Thoracic aorta (tissue), 2 donors: ENCODE results near the gene PCAT7. TPM values are rescaled to one million over a fixed set of nuclear protein-coding genes. Genes with fewer than 3 reads are reported as not detected.

ENCODE experiments used
- ATAC-seq: fragments of 150-250 bp; one replicate; pipeline ENCODE4 v1.8.0; 2017; ENCODE audit warnings: low read depth; ENCODE audit not compliant: insufficient number of reproducible peaks, low FRiP score
- DNase-seq: peaks from one replicate; pipeline ENCODE4 v3.0.0-alpha.2; 2020; ENCODE audit warnings: low spot score
- H3K27ac ChIP-seq, 2 donors: fragments of 200-600 bp; sonication (generic); 1 replicate in 1 of 2; 2 replicates in 1 of 2; pipeline ENCODE4 v1.5.1; 2016; ENCODE audit warnings: mild to moderate bottlenecking in 2 of 2, moderate library complexity in 2 of 2
- H3K27me3 ChIP-seq: fragments of 200-600 bp; sonication (generic); replicated peaks from 2 replicates; pipeline ENCODE4 v1.6.0; 2016; ENCODE audit warnings: mild to moderate bottlenecking; ENCODE audit not compliant: insufficient read depth
- H3K36me3 ChIP-seq: fragments of 200-600 bp; sonication (generic); one replicate; pipeline ENCODE4 v1.5.1; 2016
- H3K4me1 ChIP-seq, 2 donors: fragments of 200-600 bp; sonication (generic); 1 replicate in 1 of 2; 2 replicates in 1 of 2; pipeline versions ENCODE4 v1.5.1 to v1.6.0; 2016; ENCODE audit warnings: low read depth in 2 of 2, mild to moderate bottlenecking in 1 of 2; ENCODE audit not compliant: control insufficient read depth in 1 of 2
- H3K4me3 ChIP-seq: fragments of 200-600 bp; sonication (generic); 2 replicates; pipeline ENCODE4 v1.5.1; 2016; ENCODE audit warnings: mild to moderate bottlenecking
- H3K9me3 ChIP-seq: fragments of 200-600 bp; sonication (generic); 2 replicates; pipeline ENCODE4 v1.5.1; 2016
- total RNA-seq, 2 donors: library from RNA; depleted of rRNA; stranded (reverse); fragments of >200 nt; gene quantifications; one replicate each; pipeline versions ENCODE4 v1.1.0 to v1.2.3, GENCODE V29; 2016
- TF ChIP-seq, protein P1 (sequence below): fragments of 200-600 bp; sonication (generic); IDR thresholded peaks from one replicate; pipeline ENCODE4 v1.5.1; 2019; ENCODE audit warnings: antibody characterized with exemption

PCAT7 gene
- total RNA-seq, 2 donors from 2014 or later = not detected

DNA sequence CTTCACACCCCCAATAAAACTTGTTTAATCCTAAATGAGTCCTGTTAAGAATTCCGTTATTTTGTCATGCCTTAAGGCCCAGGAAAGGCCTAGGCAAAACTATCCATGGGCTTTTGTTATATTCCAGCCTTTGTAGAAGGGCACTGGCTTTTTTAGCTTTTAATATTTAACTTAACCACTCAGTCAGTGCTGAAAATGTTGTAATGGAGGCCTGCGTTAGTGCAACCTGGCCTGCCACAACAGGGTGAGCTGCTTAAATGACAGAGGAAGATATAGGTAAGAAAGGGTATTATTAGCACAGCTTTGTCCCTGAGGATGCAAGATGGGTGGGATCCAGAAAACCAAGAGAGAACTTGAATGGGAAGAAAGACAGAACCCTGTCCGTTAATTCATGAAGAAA is 40.2 kb upstream of the PCAT7 start:
- DNase-seq (no peak), ATAC-seq (no peak)
- Histone ChIP-seq H3K4me1 (no peaks in the 10 kb centered on the region), H3K36me3 (no peaks in the 10 kb centered on the region), H3K4me3 (no peak overlapping the region), H3K9me3 (no peaks in the 10 kb centered on the region), H3K27me3 (no peaks in the 10 kb centered on the region), H3K27ac (no peak overlapping the region)
- TF ChIP-seq, protein P1, sequence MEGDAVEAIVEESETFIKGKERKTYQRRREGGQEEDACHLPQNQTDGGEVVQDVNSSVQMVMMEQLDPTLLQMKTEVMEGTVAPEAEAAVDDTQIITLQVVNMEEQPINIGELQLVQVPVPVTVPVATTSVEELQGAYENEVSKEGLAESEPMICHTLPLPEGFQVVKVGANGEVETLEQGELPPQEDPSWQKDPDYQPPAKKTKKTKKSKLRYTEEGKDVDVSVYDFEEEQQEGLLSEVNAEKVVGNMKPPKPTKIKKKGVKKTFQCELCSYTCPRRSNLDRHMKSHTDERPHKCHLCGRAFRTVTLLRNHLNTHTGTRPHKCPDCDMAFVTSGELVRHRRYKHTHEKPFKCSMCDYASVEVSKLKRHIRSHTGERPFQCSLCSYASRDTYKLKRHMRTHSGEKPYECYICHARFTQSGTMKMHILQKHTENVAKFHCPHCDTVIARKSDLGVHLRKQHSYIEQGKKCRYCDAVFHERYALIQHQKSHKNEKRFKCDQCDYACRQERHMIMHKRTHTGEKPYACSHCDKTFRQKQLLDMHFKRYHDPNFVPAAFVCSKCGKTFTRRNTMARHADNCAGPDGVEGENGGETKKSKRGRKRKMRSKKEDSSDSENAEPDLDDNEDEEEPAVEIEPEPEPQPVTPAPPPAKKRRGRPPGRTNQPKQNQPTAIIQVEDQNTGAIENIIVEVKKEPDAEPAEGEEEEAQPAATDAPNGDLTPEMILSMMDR = no peak

DNA sequence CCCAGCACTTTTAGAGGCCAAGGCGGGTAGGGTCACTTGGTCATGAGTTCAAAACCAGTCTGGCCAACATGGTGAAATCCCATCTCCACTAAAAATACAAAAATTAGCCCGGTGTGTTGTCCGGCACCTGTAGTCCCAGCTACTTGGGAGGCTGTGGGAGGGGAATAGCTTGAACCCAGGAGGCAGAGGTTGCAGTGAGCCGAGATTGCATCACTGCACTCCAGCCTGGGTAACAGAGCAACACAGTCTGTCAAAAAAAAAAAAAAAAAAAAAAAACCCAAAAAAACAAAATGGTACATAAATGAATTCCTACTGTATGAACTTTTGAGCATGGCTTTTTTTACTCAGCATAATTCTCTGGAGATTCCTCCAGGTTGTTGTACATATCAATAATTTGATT is 37.6 kb upstream of the PCAT7 start:
- Histone ChIP-seq H3K27me3 (no peaks in the 10 kb centered on the region), H3K27ac (no peak overlapping the region), H3K4me3 (no peak overlapping the region), H3K4me1 (no peaks in the 10 kb centered on the region), H3K36me3 (no peaks in the 10 kb centered on the region), H3K9me3 (no peaks in the 10 kb centered on the region)
- DNase-seq (no peak), ATAC-seq (no peak)
- TF ChIP-seq, protein P1 = no peak

DNA sequence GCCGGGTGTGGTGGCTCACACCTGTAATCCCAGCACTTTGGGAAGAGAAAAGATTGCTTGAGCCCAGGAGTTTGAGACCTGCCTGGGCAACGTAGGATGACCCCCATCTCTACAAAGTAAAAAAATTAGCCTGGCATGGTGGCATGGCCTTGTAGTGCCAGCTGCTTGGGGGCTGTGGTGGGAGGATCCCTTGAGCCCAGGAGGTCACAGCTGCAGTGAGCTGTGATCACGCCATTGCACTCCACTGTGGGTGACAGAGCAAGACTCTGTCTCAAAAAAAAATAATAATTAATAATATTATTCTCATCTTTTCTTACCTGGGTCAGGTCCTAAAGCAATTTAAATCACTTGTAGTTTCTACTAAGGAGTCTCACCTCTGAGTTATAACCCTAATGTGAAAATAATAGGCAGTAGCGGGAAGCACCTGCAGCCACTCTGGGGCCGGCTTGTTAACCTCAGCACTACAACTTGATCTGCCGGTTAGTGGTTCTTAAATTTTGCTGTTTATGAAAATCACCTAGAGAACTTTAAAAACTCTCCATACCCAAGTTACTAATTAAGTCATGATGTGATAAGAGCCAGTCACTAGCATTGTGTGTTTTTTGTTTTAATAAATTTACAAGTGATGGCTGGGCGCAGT is 29.4 kb upstream of the PCAT7 start:
- no peaks in the 10 kb centered on the region for H3K36me3 ChIP-seq
- ATAC-seq = no peak
- no peak for DNase-seq
- TF ChIP-seq, protein P1 = no peak
- no peaks in the 10 kb centered on the region for H3K9me3 ChIP-seq
- H3K4me1 ChIP-seq = no peaks in the 10 kb centered on the region
- H3K27ac ChIP-seq = no peak overlapping the region
- H3K4me3 ChIP-seq = no peak overlapping the region
- H3K27me3 ChIP-seq = no peaks in the 10 kb centered on the region

DNA sequence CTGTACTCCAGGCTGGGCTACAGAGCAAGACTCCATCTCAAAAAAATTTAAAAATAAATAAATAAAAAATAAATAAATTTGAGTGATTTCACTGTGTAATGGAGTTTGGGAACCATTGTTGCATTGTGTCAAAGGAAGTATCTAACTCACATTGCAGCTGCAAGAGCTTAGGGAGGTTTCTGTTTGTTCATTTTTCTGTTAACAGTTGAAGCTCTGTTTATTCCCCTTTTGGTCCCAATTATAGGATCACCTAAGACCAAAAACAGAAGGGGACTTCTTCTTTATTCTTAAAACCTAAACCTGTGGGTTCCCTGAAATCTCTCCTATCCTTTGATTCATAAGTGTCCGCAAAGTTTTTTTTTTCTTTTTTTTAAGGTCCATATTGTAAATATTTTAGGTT is 28.6 kb upstream of the PCAT7 start:
- Histone ChIP-seq H3K36me3 (no peaks in the 10 kb centered on the region), H3K4me3 (no peak overlapping the region), H3K27ac (no peak overlapping the region), H3K9me3 (no peaks in the 10 kb centered on the region), H3K4me1 (no peaks in the 10 kb centered on the region), H3K27me3 (no peaks in the 10 kb centered on the region)
- DNase-seq (no peak), ATAC-seq (no peak)
- TF ChIP-seq, protein P1 = no peak

DNA sequence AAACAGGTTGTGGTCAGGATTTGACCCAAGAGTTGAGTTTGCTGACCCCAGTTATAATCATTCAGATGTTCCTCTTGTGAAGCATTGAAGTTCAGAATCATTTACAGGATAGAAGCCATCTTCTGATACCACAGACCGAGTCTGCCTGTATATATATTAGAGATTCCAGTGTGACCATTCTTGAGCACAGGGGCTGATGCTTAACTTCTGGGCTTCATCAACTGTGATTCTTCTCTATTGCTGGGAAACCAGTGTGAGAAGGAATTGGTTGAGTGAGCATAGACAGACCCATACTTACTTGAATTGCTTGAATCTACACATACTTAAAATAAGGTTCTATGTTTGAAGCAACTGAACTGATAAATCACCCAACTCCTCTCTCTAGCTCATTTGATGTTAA is 27.9 kb upstream of the PCAT7 start:
- ATAC-seq (no peak), DNase-seq (no peak)
- no peaks in the 10 kb centered on the region for H3K36me3 ChIP-seq
- no peaks in the 10 kb centered on the region for H3K27me3 ChIP-seq
- TF ChIP-seq, protein P1 = no peak
- no peaks in the 10 kb centered on the region for H3K4me1 ChIP-seq
- H3K27ac ChIP-seq = no peak overlapping the region
- no peak overlapping the region for H3K4me3 ChIP-seq
- no peaks in the 10 kb centered on the region for H3K9me3 ChIP-seq
